Activated CD4-positive, alpha-beta T cell treated with anti-CD3 and anti-CD28 coated beads for 36 hours (primary cell): ENCODE measurements around the gene TRAPPC13. TPM values are rescaled to one million over a fixed set of nuclear protein-coding genes. Genes with fewer than 3 reads are reported as not detected.

Experiments used
- total RNA-seq, 2 experiments: library from RNA; stranded (reverse); gene quantifications; one replicate each; pipeline ENCODE4 v1.2.3, GENCODE V29; 2021

The TRAPPC13 gene
- total RNA-seq, 2 experiments from 2014 or later: 11.2 to 20.7 TPM

Other genes with a start within 250 kb of the TRAPPC13 start
- gene ADAMTS6, start 143.1 kb upstream of the TRAPPC13 start, total RNA-seq: 1 to 10 TPM in 1 of 2 experiments, under 1 TPM in 1; 0.96 to 1.3 TPM
- 10 to 100 TPM; 70.5 to 77.5 TPM for gene CENPK, start 61.9 kb upstream of the TRAPPC13 start, total RNA-seq
- 10 to 100 TPM; 43.0 to 44.0 TPM for gene PPWD1, start 61.7 kb upstream of the TRAPPC13 start, total RNA-seq
- 1 to 10 TPM; 3.5 to 6.0 TPM for gene TRIM23, start 694 bp upstream of the TRAPPC13 start, total RNA-seq
- 1 to 10 TPM; 3.5 to 4.0 TPM for gene SHLD3, start within 50 bp of the TRAPPC13 start, total RNA-seq
- gene SGTB, start 97.1 kb downstream of the TRAPPC13 start, total RNA-seq: 10 to 100 TPM; 18.0 TPM
- 10 to 100 TPM; 30.9 to 33.8 TPM for gene NLN, start 97.2 kb downstream of the TRAPPC13 start, total RNA-seq